Esophagus squamous epithelium (tissue), 4 donors: ENCODE measurements around the gene SPAG17.

Experiments
- CTCF ChIP-seq, 6 experiments: fragments of 450-650 bp in 4 of 6; fragments of 200-600 bp in 2 of 6; sonication (generic) in 2 of 6; IDR thresholded peaks; one replicate each; pipeline ENCODE4 v1.5.1; 2016 to 2019; ENCODE audit warnings: antibody characterized with exemption in 6 of 6, mild to moderate bottlenecking in 4 of 6, moderate library complexity in 4 of 6
- POLR2A ChIP-seq, 4 donors: fragments of 450-650 bp; IDR thresholded peaks; one replicate each; pipeline ENCODE4 v1.6.1; 2017; ENCODE audit warnings: antibody characterized with exemption in 4 of 4, mild to moderate bottlenecking in 4 of 4, moderate library complexity in 3 of 4

DNA sequence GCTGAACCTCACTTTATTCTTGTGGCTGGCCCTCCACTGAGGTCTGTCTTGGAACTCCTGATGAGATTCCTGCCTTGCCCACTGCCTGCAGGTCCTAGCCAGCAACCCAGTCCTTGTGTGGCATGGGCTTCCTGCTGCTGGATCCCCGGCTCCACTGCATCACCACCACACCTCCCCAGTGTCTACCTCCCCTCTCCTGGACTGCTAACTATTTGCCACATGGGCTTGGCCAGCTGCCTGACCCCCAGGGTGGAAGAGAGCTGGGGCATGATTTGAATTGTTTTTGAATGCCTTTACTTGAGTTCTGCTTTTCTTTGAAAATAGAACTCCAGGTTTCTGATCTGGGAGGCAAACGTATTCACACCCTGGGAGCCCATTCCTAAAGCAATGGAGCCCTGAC, 41.2 kb downstream of the SPAG17 start:
- no peak for TF ChIP-seq CTCF (IDR thresholded peaks at IDR 0.05)
- no peak for TF ChIP-seq POLR2A (IDR thresholded peaks at IDR 0.05)
